GM19395 (cell line): ENCODE results near the gene CDKN2B-AS1.
"Not testable (repeated sequence)": the region's sequence is repeated elsewhere in the genome, so short reads cannot be mapped to it uniquely, and the experiment has no call there.

ENCODE experiments used
- ATAC-seq: cut with Tn5 transposase; IDR thresholded peaks from one replicate; pipeline ENCODE4 v1.9.1; 2021; ENCODE audit warnings: mild to moderate bottlenecking, moderate library complexity; ENCODE audit not compliant: unreplicated experiment

Gene CDKN2B-AS1

DNA sequence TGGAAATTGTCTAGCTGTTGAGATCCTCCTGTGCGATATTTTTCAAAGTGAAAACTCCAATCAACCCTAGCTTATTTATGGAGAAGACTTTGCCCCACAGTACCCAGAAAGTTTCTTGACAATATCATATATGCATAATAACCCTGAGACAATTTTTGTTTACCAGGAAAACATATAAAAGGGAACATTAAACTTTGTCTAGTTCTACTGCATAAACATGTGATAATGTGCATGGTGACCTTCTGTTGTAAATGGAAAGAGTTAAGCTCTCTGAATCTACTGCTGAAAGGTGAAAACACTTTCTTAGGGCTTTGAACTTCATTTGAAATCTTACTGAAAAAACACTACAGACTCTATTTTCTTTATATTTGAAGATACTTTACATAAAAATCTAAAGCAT, 46.8 kb downstream of the CDKN2B-AS1 start:
- ATAC-seq: no peak

DNA sequence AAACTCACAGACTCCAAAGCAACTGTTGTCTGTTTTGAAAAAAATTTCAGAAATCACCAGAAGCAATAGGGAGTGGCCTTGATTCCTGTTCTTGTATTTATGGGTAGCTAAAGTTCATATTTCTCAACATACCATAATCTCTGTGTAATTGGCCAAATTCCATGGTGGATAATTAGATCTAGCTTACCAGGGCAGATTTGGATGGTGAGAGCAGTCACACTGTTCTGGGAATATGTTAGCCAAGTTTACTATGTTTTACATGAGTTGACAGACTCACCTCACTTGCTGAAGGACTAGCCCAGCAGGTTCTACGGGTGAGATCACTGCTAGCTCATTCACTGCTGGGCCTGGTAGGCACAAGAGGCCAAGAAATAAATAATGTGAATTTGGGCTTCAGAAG, 47.2 kb downstream of the CDKN2B-AS1 start:
- ATAC-seq: no peak

GRCh38 chr9:22043928-22044327, 49.3 kb downstream of the CDKN2B-AS1 start:
- no peak for ATAC-seq

DNA sequence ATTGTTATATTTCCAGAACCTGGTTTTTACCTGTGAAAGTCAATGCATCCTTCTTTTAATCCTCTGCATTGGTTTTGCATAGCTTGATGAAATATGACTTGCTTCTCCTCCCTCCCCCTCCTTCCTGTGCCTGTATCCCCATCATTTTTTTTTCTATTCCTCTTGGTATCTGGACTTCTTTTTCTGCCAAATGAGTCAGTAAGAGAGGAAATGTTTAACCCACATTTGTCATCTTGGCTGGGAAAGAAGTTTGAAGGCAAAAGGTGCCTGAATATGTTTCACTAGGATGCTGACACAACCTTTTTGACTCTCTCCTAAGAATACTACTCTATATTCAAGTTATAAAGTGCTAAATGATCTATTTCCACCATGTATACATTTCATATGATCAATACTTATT, 50.0 kb downstream of the CDKN2B-AS1 start:
- no peak for ATAC-seq

DNA sequence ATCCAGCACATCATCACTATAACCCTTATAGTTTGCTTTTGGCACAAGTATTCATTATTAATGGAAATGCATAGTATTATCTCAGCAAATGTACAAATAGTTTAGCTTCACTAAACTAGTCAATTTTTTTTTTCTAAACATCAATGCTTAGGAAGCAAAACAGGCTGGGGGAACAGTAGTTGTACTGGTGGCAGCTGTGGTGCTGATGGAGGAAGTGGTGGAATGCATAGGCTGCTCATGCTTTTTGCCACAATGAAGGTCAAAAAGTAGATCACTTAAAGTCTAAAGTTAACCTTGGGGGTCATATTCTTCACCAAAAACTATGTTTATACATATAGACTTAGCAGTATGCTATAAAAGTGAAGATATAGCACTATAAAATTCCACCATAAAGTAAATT, 50.8 kb downstream of the CDKN2B-AS1 start:
- no peak for ATAC-seq

- ATAC-seq: no peak
Measured at GRCh38 chr9:22046243-22046885, 51.8 kb downstream of the CDKN2B-AS1 start.

GRCh38 chr9:22047596-22047995, 53.0 kb downstream of the CDKN2B-AS1 start:
- ATAC-seq: no peak

DNA sequence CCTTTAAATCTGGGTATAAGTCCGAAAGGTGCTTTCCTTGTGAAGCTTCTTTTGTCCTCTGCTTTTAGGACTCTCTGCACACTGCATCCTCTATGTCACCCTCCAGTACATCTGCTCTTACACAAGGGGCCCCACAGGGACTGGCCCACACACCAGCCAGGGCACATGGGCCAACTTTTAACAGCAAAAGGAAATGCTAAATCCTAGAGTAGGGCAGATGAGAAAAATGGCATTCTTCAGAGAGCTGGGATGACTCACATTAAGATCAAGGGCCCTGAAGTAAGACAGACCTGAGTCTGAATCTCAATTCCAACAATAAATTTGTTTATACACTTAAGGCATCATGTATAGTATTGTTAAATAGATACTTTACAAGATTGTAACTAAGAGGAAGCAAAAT, 54.8 kb downstream of the CDKN2B-AS1 start:
- no peak for ATAC-seq

DNA sequence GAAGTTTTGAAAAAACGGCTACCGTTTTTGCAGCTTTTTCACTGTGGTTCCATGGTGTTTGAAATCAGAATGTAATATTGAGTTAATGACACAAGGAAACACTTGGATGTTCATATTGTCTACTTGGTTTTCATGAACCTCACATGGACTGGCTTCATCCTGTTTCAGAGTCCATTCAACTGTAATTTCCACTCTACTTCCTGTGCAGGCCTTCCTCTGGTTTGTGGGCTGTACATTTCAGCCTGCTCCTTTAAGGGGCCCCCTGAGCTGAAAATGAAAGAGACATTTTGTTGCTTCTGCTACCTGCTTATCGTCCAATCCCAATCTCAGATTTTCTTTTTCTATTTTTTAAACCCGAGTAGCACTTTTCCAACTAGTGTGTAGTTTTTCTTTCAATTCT, 56.3 kb downstream of the CDKN2B-AS1 start:
- peak; percentile 93 for ATAC-seq

- peak; percentile 44 for ATAC-seq
Measured at GRCh38 chr9:22052376-22052945, 57.9 kb downstream of the CDKN2B-AS1 start.

DNA sequence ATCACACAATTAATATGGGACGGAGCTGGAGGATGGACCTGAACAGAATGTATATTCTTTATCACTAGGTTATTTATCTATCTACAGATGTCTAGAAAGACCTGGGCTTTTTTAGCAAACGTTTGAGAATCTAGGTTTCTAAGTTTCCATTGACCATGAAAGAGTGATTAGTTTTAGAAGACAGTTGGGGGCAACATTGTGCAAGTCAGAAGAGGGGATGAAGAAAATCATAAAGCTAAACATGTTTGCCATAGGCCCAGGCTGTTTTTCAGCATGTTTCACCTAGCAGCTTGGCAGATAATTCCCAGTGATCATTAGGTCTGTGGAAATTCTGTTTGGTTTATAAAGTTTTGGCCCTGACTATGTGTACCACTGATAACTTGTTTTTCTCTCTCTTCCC, 58.6 kb downstream of the CDKN2B-AS1 start:
- ATAC-seq: no peak

DNA sequence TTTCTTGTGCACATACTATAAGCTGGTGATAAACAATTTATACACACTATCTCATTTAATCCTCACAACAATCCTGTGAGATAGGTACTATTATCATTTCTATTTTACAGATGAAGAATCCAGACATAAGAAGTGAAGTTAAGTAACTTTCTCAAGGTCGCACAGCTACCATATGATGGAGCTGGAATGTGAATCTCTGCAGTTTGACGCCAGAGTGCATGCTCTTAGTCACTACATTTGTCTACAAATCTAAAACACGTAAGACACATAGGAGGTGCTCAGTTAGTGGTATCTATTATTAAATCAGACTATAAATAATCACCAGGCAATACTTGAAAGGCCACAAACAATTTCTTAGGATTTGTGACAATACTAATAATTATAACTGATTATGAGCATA, 59.5 kb downstream of the CDKN2B-AS1 start:
- no peak for ATAC-seq

- ATAC-seq: no peak
Measured at GRCh38 chr9:22054529-22054928, 59.9 kb downstream of the CDKN2B-AS1 start.

DNA sequence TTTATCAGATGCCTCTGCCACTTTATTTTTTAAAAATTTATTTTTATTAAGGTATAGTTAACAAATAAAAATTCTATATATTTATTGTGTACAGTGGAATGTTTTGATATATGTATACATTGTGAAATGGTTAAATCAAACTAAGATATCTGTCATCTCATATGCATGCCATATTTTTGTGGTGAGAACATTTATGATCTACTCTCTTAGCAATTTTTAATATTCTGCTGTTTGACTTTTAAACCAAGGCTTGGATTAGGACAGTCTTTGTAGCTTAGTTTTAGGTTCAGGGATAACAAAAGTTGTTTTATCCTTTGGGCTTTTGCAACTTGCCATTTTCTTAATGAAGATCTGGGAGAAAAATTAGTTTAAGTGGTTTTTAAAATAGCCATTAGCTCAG, 60.5 kb downstream of the CDKN2B-AS1 start:
- no peak for ATAC-seq

DNA sequence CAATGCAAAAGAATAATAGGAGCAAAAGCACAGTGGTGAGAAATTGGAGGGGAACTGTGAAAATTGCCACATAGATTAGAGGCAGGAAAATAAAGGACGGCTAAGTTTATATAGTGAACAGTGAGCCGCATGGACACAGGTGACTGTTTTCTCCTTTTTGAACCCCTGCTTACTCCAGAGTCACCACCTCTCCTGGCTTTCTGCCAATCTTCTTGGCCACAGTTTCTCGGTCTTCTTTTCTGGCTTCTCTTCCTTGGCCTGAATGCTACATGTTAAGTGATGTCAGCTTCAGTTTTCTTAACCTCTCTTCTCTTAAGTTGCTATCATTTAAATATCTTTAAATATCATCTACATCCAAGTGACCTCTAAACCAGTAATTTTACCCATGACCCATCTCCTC, 61.8 kb downstream of the CDKN2B-AS1 start:
- no peak for ATAC-seq

DNA sequence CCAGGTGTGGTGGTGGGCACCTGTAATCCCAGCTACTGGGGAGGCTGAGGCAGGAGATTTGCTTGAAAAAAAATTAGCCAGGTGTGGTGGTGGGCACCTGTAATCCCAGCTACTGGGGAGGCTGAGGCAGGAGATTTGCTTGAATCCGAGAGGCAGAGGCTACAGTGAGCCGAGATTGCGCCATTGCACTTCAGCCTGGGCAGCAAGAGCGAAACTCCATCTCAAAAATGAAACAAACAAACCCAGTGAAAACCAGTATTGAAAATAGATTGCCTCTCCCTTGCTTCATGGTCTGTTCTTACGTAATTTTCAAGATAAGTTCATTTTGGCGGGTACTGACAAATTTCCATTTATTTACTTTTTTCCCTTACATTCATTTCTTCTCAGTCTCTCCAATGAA, 63.4 kb downstream of the CDKN2B-AS1 start:
- ATAC-seq: not testable (repeated sequence)

DNA sequence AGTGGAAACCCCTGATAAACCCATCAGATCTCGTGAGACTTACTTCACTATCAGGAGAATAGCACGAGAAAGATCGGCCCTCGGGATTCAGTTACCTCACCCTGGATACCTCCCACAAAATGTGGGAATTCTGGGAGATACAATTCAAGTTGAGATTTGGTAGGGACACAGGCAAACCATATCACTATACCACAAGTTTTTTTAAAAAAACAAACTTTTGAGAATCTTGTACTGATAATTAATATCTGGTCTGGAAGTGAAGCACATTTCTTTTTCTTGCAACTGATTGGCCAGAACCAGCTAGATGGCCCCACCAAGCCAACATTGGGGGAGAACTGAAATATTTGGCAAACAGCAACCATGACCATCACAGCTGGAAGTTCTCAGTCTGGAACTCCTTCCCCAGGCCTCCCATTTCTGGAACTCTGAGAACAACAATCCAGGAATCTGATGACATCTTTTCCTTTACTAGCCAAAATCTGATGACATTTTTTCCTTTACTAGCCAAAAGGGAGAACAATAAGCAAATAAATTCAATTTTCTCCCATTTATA, 66.3 kb downstream of the CDKN2B-AS1 start:
- ATAC-seq: no peak

DNA sequence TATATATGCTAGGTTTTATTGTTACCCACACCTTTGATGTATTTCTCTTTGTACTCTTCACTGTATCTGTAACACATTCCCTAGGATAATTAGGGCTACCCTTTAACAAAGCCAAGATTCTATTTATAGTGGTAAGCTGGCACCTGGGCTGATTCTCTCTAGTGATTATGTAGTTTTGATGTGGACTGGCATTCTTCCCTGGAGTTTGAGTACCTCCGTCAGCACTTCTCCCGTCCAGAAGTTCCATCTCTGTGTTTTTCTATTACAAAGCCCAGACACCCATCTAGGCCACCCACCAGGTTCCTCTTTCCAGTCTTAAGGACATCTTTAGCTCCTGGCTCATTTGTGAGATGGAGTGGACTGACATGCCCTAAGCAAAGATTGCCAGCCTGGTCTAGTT, 70.4 kb downstream of the CDKN2B-AS1 start:
- no peak for ATAC-seq

- no peak for ATAC-seq
Measured at GRCh38 chr9:22065431-22066200, 71.0 kb downstream of the CDKN2B-AS1 start.

DNA sequence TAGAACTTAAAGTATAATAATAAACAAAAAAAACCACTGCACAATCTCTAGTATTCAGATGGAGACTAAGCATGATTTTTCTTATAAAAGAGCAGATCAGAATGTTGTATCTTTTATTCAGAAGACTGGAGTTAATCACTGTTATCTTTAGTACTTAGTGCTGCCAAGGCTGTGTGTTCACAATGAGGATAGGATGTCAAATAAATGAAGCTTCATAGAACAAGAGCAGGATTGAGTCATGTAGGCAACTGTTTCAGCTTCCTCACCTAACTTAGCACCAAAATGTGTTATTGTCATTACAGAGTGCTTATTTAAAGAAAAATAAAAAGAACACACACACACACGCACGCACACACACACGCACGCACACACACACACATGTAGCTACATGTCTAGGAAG, 72.6 kb downstream of the CDKN2B-AS1 start:
- no peak for ATAC-seq

DNA sequence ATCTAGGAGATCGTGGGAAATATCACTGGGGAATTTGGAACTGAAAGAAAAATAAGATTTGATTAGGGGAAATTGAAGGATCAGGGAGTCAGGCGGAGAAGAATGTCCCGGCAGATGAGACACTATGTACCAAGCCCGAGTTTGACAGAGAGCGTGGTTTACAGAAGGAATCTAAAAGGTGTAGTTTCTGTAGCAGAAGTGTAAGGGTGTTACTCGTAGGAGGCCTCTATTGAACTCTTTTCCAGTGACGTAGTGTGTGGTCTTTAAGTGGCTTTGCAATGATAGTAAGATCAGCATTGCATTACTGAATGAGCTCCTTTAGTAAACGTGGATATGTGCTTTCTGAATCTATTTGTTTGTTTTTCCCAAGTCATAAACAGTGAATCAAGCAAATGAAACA, 73.8 kb downstream of the CDKN2B-AS1 start:
- no peak for ATAC-seq

DNA sequence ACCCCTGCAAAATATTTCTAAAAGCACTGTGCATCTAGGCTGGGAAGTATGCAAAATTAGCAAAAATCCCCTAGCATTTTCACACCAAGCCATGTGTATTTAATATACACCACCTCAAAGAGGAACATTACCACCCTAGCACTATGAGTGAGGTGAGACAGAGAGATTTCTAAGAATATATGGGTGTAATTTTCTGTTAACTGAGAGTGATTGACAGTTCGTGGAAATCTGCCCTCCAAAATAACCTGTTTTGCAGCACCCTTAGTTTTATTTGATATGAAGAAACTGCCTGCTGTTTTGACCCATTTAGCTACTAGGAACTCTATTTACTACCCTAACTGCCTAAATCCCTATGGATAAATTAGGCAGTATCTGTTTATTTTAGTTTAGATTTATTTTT, 78.8 kb downstream of the CDKN2B-AS1 start:
- ATAC-seq: no peak
